Measurements from ENCODE around the gene GGA1. TPM values are rescaled to one million over a fixed set of nuclear protein-coding genes. Genes with fewer than 3 reads are reported as not detected.

GGA1 gene
- total RNA-seq, 1 experiment from 2014 or later, result 99.2 TPM

GRCh38 chr22:37640591-37641560 is 32.2 kb downstream of the GGA1 start:
- Histone ChIP-seq H3K27ac (no peak overlapping the region), H3K9me2 (ENCODE audit: insufficient read depth) (no peaks in the 10 kb centered on the region), H4K20me1 (ENCODE audit: insufficient read depth) (0 out of 2 replicates have a peak, but pooled peaks cover 3% of the 10 kb centered on the region), H3K79me2 (ENCODE audit: low read depth) (peaks cover 7% of the 10 kb centered on the region), H3F3A (ENCODE audit: insufficient read depth, low read depth) (peaks cover 54% of the 10 kb centered on the region), H3K36me3 (ENCODE audit: low read depth) (0 out of 2 replicates have a peak, but pooled peaks cover 4% of the 10 kb centered on the region), H3K4me2 (peak overlapping the region; percentile 99), H3K4me3 (peak overlapping the region; percentile 70), H3K9me3 (ENCODE audit: insufficient read depth, low read depth) (no peaks in the 10 kb centered on the region), H3K4me1 (replicated peaks; ENCODE audit: insufficient read depth) (peaks cover 32% of the 10 kb centered on the region), H2AFZ (no peak overlapping the region), H3K27me3 (ENCODE audit: insufficient read depth, low read depth) (no peaks in the 10 kb centered on the region)
- DNase-seq, result no peak
- CTCF ChIA-PET, result interaction anchor here (0.6 to 1.1 kb wide), 2 partner anchors 34 to 177 kb away, joined by 3 to 10 read pairs; partner anchors contain the start of gene LGALS1
- POLR2A ChIA-PET (ENCODE audit: unreplicated experiment), result interaction anchor here (0.6 kb wide), 2 partner anchors 168 to 198 kb away, joined by 8 to 13 read pairs; no protein-coding TSS in a partner anchor
- TF ChIP-seq, protein P1, sequence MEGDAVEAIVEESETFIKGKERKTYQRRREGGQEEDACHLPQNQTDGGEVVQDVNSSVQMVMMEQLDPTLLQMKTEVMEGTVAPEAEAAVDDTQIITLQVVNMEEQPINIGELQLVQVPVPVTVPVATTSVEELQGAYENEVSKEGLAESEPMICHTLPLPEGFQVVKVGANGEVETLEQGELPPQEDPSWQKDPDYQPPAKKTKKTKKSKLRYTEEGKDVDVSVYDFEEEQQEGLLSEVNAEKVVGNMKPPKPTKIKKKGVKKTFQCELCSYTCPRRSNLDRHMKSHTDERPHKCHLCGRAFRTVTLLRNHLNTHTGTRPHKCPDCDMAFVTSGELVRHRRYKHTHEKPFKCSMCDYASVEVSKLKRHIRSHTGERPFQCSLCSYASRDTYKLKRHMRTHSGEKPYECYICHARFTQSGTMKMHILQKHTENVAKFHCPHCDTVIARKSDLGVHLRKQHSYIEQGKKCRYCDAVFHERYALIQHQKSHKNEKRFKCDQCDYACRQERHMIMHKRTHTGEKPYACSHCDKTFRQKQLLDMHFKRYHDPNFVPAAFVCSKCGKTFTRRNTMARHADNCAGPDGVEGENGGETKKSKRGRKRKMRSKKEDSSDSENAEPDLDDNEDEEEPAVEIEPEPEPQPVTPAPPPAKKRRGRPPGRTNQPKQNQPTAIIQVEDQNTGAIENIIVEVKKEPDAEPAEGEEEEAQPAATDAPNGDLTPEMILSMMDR (conservative IDR thresholded peaks at IDR 0.05), result no peak
- no peak for TF ChIP-seq EZH2 (IDR thresholded peaks at IDR 0.05; ENCODE audit: low read depth)
- intact Hi-C loops (cut with micrococcal nuclease; ENCODE audit: unreplicated experiment), result no loop called here
- TSS peak; percentile 8 for BruUV-seq (replicated peaks)

DNA sequence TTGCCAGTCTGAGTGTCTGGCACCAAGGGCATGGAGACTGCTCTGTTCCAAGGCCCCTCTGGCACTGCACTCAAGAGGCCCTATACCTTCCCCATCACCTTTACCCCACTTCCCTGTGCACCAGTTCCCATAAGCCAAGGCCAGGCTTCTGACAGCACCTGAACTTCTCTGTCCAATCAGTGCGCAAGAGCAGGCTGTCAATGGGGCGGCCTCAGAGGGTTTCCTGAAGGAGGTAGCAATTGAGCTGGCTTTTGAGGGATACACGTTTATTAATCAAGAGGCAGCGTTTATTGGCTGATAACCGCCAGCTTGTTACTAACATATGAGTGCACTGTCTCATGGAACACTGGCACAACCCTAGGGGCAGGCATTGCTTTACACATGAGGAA is 32.9 kb downstream of the GGA1 start:
- peaks cover 48% of the 10 kb centered on the region for H3F3A ChIP-seq (ENCODE audit: insufficient read depth, low read depth)
- peaks cover 32% of the 10 kb centered on the region for H3K4me1 ChIP-seq (replicated peaks; ENCODE audit: insufficient read depth)
- BruUV-seq (replicated peaks), result no TSS peak
- H3K9me2 ChIP-seq (ENCODE audit: insufficient read depth), result no peaks in the 10 kb centered on the region
- peak overlapping the region; percentile 99 for H3K4me2 ChIP-seq
- 0 out of 2 replicates have a peak, but pooled peaks cover 4% of the 10 kb centered on the region for H3K36me3 ChIP-seq (ENCODE audit: low read depth)
- no peaks in the 10 kb centered on the region for H3K9me3 ChIP-seq (ENCODE audit: insufficient read depth, low read depth)
- ChIA-PET CTCF (interaction anchor here (1.0 to 1.1 kb wide), 2 partner anchors 177 to 222 kb away, joined by 3 to 10 read pairs; no protein-coding TSS in a partner anchor), POLR2A (ENCODE audit: unreplicated experiment) (interaction anchor here (0.6 kb wide), 1 partner anchor 40 kb away, joined by 3 read pairs; no protein-coding TSS in a partner anchor)
- no peak overlapping the region for H3K4me3 ChIP-seq
- TF ChIP-seq EZH2 (IDR thresholded peaks at IDR 0.05; ENCODE audit: low read depth), result no peak
- TF ChIP-seq, protein P1 (conservative IDR thresholded peaks at IDR 0.05), result no peak
- H3K27ac ChIP-seq, result no peak overlapping the region
- H2AFZ ChIP-seq, result no peak overlapping the region
- DNase-seq, result peak in 1 of 2 experiments; percentile 48
- H3K27me3 ChIP-seq (ENCODE audit: insufficient read depth, low read depth), result no peaks in the 10 kb centered on the region
- H3K79me2 ChIP-seq (ENCODE audit: low read depth), result peaks cover 7% of the 10 kb centered on the region
- 0 out of 2 replicates have a peak, but pooled peaks cover 3% of the 10 kb centered on the region for H4K20me1 ChIP-seq (ENCODE audit: insufficient read depth)
- intact Hi-C loops (cut with micrococcal nuclease; ENCODE audit: unreplicated experiment), result no loop called here

- Histone ChIP-seq H3K27ac (no peak overlapping the region), H2AFZ (no peak overlapping the region)
- DNase-seq, result peak; percentile 65 to 86
These were observed 34.7 kb downstream of the GGA1 start for GRCh38 chr22:37643225-37643847.

More at GRCh38 chr22:37643225-37643847, 34.7 kb downstream of the GGA1 start:
- Histone ChIP-seq H3K9me2 (ENCODE audit: insufficient read depth) (no peaks in the 10 kb centered on the region), H3K4me2 (no peak overlapping the region), H4K20me1 (ENCODE audit: insufficient read depth) (0 out of 2 replicates have a peak, but pooled peaks cover 3% of the 10 kb centered on the region), H3F3A (ENCODE audit: insufficient read depth, low read depth) (peaks cover 37% of the 10 kb centered on the region), H3K9me3 (ENCODE audit: insufficient read depth, low read depth) (no peaks in the 10 kb centered on the region), H3K36me3 (ENCODE audit: low read depth) (0 out of 2 replicates have a peak, but pooled peaks cover 4% of the 10 kb centered on the region), H3K4me1 (replicated peaks; ENCODE audit: insufficient read depth) (peaks cover 31% of the 10 kb centered on the region), H3K27me3 (ENCODE audit: insufficient read depth, low read depth) (no peaks in the 10 kb centered on the region), H3K79me2 (ENCODE audit: low read depth) (peaks cover 7% of the 10 kb centered on the region), H3K4me3 (no peak overlapping the region)
- CTCF ChIA-PET, result interaction anchor here (0.6 to 3.4 kb wide), 24 partner anchors 8 to 534 kb away, joined by 3 to 32 read pairs (median 5); partner anchors contain the start of genes LGALS1, NOL12 and PDXP
- no peak for TF ChIP-seq EZH2 (IDR thresholded peaks at IDR 0.05; ENCODE audit: low read depth)
- TF ChIP-seq, protein P1 (conservative IDR thresholded peaks at IDR 0.05), result peak; percentile 99
- intact Hi-C loops (cut with micrococcal nuclease; ENCODE audit: unreplicated experiment), result loop anchor here (1.0 kb wide), 2 partner anchors 38 to 148 kb away; no protein-coding TSS in a partner anchor
- BruUV-seq (replicated peaks), result no TSS peak
- POLR2A ChIA-PET (ENCODE audit: unreplicated experiment), result interaction anchor here (0.6 to 0.7 kb wide), 2 partner anchors 46 to 52 kb away, joined by 4 read pairs; no protein-coding TSS in a partner anchor

Measured in PC-9 (cell line).